GM18517 (cell line): Measurements from ENCODE around the gene AGBL4.
"Not testable (repeated sequence)": the region's sequence is repeated elsewhere in the genome, so short reads cannot be mapped to it uniquely, and the experiment has no call there.

Source experiments
- ATAC-seq: cut with Tn5 transposase; IDR thresholded peaks from one replicate; pipeline ENCODE4 v1.9.1; 2021; ENCODE audit warnings: mild to moderate bottlenecking, moderate library complexity; ENCODE audit not compliant: unreplicated experiment

Gene AGBL4

DNA sequence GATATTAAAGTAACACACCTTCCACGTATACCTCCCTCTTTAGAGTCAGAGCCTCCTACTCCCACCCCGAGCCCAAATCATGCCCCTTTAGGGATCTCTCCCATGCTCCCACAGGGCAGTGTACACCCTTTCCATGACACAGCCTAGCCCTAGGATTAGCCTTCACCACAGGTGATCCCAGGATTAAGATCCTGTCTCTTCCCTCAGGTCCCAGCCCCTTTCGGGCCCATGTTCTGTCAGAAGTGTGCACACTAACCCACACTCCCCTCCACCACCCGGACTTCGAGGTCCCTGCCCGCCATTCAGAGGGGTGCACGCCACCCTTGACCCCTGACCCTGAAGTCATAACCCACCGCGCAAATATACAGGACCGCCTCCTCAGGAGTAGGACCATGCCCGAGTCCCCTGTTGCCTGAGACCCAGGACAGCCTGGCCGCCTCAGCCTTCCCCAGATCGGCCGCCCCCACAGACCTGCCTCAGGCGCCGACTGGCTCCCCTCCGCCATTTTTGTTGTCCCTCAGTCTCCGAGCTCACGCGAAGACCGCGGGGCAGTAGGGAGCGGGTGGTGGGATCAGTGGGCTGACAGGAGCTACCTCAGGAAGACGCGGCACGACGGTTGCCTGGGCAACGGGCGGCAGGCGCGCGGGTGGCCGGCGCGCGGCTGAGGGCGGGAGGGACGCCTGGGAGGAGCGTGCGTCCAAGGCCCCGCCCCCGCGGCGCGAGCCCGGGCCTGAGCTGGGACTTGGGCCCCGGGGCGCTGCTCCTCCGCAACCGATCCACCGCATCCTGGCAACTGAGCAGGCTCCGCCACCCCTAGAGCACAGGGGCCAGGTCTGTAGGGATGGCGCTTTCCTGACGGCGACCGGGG, at the start of gene AGBL4:
Gene AGBL4, minus strand, starts transcription at position 663 of the 868 bp plus-strand sequence.
- no peak for ATAC-seq

DNA sequence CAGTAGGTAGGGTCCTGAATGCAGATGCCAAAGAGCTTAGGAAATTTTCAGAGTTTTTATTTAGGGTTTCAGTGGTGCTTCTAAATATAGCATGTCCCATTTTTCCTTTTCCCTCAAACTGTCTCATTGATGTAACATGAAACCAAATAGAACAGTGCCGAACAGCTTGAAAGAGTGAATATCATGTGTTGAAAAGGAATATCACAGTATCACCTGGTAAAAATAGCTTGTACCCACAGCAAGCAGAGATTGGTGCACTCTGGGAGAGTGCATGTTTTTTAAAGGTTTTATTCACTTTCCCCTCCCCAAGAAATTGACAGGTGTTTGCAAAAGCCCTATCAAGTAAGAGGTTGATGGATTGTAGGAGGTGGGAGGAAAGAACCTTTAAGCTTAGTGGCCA, 43.1 kb upstream of the AGBL4 start:
- ATAC-seq: no peak

DNA sequence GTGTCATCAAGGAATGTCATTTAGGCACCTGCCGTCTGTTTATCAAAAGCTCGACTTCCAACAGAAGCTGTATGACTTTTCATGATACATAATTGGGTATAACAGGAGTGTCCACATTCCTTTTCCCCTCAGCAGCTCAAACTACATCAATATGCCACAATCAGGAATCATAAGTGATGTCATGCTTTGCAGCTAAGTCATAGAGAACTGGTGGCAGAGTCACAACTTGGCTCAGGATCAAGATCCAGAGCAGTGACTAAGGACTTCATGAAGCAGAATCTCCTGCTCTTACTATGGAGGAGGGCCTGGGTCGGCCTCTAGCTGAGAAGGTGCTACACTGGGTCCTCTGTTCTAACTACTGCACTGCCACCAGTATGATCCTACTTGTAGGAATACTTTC, 36.5 kb upstream of the AGBL4 start:
- no peak for ATAC-seq

DNA sequence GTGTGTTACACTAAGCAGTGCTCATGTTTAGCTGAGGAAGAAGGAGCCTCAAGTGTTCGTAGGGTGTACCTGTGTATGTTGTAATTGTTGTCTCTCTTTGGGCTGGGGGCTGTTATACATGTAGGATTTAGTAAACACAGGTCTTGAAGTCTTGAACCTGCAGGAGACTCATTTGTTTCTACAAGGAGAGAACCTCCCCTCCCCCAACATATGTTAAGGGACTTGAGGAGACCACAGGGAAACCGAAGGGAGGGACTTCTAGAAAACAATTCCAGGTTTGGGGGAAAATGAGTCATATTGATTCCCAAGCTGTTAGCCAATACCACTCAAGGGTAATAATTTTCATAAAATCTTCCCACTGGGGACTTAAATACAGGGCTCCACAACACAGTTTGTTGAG, 25.0 kb upstream of the AGBL4 start:
- ATAC-seq: no peak

DNA sequence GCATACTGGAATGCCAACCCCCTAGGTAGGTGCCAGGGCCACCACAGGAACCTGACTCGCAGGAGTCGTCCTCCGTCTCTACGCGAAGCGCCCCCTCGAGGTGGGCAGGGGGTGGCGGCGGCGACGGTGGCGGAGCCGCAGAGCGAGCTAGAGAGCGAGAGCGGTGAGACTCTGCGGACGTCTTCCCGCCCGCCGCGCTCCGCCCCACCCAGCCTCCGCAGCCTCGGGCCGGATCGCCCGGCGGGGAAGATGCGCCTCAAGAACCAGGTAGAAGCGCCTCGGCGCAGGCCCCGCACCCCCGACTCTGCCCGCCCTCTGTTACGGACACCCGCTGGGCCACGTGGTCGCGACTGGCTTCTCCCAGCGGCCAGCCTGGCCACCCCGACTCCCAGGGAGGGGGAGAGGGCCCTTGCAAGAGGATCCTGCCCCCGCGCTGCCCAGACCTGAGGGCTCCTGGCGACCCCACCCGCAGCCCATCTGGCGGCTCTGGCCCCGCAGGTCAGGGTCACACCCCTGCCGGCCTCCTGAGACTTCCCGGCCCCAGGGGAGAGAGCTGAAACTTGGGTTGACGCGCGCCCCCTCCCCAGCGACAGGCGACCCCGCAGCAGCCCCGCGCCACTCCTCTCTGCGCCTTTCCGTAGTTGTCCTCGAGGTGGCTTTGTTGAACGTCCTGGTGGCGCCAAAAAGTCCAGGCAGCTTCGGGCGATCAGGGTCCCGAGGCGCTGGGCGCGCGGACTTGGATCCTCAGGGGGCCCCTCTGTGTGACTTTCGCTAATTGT, 24.4 kb upstream of the AGBL4 start:
- no peak for ATAC-seq

DNA sequence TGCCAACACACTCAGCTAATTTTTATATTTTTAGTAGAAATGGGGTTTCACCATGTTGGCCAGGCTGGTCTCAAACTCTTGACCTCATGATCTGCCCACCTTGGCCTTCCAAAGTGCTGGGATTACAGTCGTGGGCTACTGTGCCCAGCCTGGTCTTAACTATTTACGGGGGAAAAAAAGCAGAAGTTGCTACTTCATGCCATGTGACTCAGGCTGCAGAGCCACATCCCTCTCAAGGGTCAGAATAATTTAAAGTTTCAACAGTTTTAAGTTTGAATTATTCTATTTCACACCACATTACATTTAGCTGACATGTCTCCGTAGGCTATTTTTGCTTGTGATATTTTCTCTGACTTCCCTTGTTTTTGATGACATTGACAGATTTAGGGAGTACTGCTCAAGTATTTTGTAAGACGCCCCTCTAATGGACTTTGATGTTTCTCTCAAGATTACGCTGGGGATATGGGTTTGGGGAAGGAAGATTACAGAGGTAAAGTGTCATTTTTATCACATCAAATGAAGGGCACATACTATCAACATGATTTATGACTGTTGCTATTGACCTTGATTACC, 14.6 kb upstream of the AGBL4 start:
- ATAC-seq: no peak

DNA sequence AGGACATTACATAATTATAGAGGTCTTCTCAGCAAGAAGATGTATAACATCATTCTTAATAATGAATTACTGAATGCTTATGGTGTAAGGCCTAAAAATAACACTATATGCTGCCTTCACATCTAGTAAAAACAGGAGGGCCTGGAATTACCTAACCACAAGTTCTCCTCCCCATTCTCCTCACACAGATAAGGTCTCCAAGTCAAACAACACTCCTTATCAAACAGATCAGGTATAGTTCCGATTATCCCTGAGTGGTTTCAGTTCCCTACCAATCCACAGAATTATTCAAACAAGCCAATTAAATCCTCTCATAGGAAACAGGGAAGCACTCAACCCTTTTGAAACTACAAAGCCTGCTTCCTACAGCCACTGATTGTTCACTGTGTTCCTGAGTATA, 4.0 kb upstream of the AGBL4 start:
- no peak for ATAC-seq

DNA sequence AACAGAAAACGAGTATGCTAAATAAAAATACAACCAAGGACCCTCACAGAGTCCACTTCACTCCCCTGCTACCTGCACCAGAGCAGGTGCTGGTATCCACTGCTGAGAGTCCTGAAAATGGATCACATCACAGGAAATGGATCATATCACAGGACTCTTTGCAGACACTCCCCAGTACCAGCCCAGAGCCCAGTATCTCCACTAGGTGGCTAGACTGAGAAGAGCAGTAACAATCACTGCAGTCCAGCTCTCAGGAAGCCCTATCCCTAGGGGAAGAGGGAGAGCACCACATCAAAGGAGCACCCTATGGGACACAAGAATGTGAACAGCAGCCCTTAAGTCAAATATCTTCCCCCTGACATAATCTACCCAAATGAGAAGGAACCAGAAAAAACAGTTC, 28.0 kb downstream of the AGBL4 start:
- ATAC-seq: no peak

DNA sequence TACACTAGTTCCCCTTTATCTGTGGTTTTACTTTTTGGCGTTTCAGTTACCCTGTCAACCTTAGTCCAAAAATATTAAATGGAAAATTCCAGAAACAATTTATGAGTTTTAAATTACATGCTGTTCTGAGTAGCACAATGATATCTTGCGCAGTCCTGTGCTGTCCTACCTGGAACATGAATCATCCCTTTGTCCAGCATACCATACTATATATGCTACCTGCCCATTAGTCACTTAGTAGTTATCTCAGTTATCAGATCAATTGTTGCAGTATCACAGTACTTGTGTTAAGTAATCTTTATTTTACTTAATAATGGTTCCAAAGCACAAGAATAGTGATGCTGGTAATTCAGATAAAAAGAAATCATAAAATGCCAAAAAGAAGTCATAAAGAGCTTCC, 52.7 kb downstream of the AGBL4 start:
- ATAC-seq: no peak

DNA sequence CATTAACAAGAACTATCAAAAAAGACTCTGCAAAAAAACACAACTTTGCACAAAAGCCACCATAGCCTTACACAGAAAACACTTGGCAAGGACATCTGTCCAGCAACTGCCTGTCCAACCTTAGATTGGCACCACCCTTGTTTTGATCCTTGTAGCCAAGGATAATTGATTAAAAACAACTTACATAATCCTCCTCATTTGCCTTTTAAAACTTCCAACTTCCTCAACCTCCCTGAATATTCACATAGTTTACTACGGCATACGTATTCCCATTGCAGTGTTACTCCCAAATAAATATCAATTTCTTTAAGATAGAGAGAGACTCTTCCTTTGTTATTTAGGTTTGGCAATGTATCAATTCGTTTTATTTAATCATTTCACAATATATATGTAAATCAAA, 72.4 kb downstream of the AGBL4 start:
- ATAC-seq: no peak

DNA sequence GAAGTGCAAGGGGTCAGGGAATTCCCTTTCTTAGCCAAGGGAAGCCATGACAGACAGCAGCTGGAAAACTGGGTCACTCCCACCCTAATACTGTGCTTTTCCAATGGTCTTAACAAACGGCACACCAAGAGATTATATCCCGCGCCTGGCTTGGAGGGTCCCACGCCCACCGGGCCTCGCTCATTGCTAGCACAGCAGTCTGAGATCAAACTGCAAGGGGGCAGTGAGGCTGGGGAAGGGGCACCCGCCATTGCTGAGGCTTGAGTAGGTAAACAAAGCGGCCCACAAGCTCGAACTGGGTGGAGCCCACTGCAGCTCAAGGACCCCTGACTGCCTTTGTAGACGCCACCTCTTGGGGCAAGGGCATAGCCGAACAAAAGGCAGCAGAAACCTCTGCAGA, 108.5 kb downstream of the AGBL4 start:
- not testable (repeated sequence) for ATAC-seq

DNA sequence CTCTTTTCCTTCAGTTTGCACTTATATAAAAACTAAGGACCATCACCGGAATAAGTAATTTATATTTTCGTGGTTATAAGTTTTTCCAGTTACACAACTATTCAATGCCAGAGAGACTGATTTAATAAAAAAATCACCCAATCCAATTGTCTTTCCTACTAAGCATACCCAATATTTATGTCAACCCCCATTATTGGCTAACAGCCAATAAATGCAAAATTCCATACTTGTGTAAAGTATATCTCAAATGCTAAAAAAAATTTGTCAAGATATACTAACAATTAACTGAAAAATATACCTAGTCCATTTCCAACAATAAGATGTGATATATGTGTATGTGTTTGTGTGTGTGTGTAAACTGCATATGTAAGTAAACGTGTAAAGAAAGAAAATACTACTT, 117.4 kb downstream of the AGBL4 start:
- no peak for ATAC-seq

DNA sequence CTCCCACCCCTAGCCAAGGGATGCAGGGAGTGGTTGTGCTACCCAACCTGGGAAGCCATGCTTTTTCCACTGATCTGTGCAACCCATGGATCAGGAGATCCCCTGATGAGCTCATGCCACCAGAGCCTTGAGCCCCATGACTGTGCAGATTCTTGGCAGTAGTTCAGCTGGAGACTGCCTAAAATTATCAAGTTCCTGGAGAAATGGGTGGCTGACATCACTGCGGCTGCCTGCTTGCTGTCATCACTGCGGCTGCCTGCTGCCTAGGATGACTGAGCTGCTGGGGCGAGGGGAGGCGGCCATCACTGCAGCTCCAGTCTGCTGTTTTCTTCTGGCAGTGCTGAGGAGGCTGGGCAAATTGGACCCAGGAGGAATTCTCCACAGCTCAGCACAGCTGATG, 159.2 kb downstream of the AGBL4 start:
- no peak for ATAC-seq

DNA sequence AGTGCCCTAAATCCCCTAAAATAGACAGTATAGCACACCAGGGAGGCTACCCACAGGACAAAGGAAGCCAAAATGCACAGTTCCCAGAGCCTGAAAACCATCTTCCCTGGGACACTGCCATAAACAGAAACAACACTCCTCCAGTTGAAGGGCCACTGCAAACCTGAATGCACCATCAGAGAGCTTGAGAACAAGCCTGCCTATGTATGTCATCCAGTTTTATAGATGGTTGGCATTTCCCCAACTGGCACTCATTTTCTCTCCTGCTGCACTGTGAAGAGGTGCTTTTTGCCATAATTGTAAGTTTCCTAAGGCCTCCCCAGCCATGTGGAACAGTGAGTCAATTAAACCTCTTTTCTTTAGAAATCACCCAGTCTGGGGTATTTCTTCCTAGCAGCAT, 169.0 kb downstream of the AGBL4 start:
- no peak for ATAC-seq

DNA sequence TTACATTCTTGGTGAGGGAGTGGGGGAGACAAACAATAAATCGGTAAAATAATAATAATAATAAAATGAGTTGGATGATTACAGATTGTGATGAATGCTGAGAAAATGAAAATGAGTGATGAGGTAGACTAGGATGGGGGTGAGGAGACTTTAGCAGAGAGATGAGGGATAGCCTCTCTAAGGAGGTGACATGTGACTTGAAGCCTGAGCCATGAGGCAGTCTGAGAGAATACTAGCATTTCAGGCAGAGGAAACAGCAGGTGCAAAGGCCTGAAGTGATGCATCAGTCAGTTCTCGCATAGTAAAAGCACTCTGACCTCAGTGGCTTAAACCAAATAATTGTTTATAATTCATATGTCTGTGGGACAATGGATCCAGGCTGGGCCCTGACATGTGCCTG, 181.2 kb downstream of the AGBL4 start:
- no peak for ATAC-seq

DNA sequence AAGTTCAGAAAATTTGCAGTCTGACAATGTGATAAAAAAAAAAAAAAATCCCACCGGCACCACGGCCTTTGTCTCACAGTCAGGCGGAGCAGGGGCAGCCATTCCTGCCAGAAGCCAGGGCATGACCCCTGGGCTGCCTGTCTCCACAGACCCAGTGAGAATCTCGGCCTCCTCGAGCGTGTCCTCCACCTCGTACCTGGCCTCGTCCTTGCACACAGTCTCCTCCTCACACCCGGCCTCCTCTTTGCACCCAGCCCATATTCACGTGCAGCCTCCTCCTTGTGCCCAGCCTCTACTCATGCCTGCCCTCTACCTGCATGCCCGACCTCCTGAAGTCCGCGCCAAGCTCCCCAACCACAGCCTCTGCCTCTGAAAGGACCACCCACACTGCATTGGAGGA, 182.0 kb downstream of the AGBL4 start:
- no peak for ATAC-seq

DNA sequence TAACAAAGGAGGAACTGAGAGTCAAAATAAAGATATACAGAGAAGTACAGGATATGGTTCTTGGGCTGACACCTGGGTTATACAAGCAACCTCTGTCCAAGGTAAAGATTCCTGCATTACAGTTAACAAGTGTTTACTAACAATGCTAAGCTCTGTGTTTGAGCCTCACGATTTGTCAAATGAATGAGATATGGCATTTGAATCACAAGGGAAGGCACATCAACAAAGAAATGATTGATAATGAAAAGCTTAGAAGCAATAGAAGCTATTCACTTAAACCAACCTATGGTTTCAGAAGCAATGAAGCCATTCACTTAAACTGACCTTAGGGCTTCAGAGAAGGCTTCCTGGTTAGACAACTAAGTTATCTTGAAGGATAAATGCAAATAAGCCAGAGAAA, 199.5 kb downstream of the AGBL4 start:
- no peak for ATAC-seq

DNA sequence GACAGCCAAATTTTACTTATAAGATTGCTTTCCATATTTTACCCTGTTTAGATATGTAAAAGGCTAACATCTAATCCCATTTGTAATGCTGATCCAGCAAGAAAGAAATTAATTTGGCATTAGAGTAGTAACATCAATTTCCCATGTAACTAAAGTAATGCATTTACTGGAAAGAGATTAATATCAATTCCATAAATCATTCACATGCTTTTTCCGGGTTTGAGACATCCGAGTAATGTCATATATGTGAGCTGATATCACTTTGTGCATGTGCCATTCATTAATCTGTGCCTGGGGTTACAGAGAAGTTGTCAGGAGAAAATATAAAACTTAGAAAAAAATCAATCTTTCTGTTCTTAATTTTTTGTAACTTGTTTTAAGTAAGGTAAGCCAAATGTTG, 206.1 kb downstream of the AGBL4 start:
- ATAC-seq: no peak

DNA sequence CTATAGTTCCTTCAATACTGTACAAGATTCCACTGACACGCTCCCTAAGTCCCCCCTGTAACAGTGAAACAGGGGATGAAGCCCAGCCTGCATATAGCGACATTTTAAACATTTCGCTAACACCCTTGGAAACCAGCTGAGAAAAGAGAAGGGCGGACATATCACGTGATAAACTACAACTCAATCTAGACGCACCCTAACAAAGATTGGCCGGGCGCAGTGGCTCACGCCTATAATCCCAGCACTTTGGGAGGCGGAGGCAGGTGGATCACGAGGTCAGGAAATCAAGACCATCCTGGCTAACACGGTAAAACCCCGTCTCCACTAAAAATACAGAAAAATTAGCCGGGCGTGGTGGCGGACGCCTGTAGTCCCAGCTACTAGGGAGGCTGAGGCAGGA, 236.7 kb downstream of the AGBL4 start:
- not testable (repeated sequence) for ATAC-seq

DNA sequence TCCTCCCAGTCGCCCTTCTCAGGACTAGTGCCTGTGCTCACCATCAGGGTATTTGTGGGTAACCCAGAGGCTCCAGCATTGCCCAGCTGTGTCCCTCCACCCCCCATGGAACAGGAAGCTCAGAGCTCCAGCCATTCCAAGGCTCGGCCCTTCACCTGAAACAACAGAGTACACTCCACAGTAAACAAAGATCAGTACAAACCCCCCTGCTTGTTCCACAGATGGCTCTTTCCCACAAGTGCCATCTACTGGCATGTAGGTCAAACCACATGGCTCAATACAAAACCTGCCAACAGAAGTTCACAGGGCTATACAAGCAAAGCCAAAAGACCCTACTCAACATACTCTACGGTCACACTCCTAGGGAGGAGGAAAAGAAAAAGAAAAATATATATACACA, 258.7 kb downstream of the AGBL4 start:
- no peak for ATAC-seq

DNA sequence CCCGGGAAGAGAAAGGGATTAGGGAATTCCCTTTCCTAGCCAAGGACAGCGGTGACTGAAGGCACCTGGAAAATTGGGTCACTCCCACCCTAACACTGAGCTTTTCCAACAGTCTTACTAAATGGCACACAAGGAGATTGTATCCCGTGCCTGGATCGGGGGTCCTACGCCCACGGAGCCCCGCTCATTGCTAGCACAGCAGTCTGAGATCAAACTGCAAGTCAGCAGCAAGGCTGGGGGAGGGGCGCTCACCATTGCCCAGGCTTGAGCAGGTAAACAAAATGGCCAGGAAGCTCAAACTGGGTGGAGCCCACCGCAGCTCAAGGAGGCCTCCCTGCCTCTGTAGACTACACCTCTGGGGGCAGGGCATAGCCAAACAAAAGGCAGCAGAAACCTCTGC, 285.6 kb downstream of the AGBL4 start:
- ATAC-seq: not testable (repeated sequence)

DNA sequence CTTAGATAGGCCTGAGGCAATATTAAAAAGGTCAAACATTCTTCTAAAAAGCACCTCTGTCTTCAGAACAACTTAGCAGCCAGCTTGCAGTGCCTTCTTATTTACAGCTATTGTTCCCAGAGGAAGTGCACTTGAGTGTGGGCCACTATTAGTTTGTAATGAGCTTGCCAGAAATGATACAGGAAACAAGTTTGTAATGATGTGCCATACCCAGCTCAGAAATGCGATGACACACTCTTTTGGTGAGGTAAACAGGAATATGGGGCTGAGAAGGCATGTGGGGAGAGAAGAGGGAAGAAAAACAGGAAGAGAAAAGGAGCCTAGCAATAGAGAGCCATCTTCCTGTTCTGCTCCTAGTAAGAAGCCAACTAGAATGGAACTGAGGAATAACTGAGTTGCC, 295.4 kb downstream of the AGBL4 start:
- ATAC-seq: no peak
